HG03108 (cell line): ENCODE results near the gene AKNAD1.

ENCODE experiments used
- ATAC-seq: cut with Tn5 transposase; IDR thresholded peaks from one replicate; pipeline ENCODE4 v1.9.1; 2021; ENCODE audit warnings: moderate library complexity; ENCODE audit not compliant: unreplicated experiment

AKNAD1 gene

DNA sequence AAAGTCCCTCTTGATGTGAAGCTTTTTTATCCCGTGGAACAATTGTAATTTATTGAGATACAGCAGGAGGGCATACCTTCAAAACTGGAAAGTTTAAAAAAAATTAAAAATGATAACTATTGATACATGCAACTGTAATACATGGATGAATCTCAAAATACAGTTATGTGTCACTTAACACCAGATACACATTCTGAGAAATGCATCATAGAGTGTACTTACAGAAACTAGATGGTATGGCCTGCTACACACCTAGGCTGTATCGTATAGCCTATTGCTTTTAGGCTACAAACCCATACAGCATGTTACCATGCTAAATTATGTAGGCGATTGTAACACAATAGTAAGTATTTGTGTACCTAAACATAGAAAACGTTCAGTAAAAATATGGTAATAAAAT lies 7.1 kb upstream of the AKNAD1 start:
- ATAC-seq: no peak

DNA sequence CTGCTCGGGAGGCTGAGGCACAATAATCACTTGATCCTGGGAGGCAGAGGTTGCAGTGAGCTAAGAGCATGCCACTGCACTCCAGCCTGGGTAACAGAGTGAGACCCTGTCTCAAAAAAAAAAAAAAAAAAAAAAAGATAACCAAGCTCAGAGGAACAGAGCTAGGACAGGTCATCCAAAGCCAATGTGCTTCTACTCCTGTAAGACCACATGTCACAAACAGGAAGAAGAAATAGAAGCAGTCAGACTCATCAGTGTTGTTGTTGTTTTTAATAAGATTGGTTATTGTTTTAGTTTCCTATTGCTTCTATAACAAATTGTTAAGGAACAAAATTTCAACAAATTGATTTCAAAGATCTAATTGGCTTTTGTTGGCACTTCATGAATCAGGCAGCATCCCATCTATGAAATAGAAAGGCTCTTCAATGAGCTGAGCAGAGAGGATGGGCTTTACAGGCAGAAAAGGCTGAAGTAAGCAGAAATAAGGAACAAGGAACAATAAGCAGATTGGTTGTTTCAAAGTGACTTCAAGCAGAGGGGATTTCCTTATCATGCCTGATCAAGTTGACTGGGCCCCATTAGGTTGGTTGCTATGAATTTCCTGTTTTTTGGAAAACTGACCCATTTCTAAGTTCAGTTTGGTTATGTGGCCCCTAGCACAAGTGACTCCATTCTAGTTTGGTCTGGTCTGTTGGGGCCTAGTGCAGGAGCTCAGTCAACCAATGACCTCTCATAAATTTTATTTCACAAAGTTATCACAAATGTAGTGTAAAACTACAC lies 6.0 kb upstream of the AKNAD1 start:
- ATAC-seq: no peak

DNA sequence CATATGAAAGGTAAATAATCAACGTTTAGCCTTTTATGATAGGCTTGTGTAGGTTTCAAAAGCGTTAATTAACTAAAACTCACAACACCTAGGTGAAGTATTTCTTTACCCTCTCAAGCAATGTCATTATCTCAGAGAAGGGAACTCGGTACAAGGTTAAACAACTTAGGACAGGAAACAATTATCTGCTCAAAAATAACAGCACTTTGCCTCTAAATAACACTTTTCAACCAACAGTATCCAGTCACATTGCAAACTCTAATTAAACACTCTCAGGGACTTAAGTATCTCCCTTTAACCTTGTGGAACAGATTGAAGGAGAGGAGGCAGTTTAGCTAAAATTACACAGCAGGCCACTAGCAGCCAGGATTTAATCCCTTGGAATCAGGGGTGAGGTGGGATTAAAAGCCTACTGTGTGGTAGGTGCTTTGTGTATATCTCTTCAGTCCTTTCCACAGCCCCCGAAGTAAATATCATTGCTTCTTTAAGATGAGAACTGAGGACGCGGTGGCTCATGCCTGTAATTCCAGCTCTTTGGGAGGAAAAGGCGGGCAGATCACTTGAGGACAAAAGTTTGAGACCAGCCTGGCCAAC lies 5.2 kb upstream of the AKNAD1 start:
- no peak for ATAC-seq

DNA sequence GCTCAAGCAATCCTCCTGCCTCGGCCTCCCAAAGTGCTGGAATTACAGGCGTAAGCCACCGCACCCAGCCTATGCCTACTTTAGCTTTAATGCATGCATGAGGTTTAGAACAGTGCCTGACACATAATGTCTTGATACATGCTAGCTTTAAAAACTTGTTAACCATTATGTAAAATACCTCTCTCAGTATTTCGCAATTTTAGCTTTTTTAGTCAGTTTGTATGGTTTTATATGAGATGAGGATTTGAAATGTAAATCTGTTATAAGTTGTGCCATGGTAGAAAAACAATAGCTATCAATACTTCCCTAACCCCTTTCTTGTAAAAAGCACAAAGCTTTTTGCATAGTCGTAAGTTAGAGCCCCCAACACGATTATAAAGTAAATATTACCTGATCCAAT lies 4.7 kb upstream of the AKNAD1 start:
- ATAC-seq: no peak

DNA sequence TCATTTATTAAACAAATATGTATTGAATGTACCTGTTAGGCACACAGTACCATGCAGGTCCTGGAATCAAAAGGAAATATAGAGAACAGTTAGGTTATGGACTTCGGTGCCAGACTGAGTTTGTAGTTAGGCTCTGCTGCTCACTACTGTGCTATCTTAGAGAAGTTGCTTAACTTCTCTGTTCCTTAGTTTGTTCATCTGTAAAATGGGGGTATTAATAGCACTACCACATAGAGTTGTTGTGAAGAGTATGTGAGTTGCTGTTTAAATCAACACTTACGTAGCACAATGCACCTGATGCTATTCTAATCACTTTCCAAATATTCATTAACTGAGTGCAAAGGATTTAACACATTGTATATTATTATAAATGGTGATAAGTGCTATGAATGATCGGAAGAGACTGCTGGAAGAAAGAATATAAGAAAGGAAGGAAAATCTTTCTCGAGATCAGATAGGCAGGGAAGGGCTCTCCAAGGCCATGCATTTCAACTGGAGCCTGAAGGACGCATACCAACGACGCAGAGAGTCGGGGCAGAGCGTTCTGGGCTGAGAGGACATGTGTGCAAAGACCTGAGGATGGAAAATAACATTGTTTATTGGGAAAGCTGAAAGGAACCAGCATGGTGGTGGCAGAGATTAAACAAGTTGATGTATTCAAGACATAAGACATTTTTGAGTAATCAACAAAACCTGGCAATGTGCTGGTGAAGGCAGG lies 3.5 kb upstream of the AKNAD1 start:
- ATAC-seq: no peak

DNA sequence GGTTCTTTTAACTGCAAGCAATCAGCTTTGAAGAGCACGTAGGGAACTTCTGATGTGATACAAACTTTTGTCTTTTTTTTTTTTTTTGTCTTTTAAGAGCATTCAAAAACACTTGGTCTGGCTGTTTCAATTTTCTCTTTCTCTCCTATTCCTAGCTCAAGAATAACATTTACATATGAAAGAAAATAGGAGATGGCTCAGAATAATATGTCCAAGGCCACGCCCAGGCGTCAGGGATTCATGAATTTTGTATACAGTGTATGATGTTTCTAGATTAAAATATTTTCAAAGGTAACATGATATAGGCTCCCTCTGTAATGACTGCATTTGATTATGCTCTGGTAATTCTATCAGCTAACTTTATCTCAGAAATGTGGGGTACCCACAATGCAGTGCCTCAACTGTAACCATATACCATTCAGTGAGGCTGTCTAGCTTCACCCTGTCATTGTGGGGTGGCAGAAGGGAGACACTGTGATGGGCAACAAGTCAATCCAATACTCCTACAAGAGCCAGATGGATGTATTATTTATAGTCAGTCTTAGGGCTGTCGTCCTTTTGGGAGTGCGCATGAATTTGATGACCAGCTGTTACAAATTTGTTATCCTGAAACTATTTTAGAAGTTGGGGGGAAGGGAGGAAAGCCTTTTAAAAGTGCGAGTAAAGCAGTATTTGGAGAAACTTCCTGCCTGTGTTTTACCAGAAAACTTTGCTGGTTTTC lies 1.5 kb upstream of the AKNAD1 start:
- no peak for ATAC-seq

DNA sequence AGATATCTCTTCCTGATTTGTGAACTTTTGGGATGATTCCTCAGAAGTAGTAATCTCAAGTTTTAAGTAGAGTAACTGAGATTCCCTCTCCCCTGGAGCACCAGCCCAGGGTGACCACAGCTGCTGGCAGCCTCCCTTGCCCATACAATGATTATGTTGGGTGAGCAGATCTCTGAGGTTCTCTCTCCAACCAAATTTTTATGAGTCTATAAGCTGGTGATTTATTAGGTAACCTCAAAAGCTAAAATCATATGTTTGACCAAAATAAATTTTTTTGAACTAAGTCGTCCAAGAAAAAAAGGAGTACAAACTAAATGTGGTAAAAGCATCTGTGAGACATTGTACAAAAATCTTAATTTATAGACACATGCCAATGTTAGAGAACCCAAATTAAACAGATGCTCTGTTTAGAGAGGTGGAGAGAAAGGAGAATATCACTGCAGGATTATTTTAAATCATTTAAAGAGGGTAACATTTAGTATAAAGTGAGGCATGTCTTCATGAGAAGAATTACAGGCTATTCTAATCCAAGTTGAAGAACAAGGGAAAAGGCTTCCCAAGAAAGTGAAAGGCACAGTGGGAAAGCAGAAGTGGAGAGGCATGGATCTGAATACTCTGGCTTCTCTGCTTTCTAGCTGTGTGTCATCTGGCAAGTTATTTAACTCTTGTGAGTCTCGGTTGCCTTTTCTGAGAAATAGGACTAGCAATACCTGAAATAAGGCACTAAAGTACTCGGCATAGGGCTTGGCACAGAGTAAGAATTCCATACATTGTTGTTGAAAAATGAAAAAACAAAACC lies 2.5 kb downstream of the AKNAD1 start:
- no peak for ATAC-seq

DNA sequence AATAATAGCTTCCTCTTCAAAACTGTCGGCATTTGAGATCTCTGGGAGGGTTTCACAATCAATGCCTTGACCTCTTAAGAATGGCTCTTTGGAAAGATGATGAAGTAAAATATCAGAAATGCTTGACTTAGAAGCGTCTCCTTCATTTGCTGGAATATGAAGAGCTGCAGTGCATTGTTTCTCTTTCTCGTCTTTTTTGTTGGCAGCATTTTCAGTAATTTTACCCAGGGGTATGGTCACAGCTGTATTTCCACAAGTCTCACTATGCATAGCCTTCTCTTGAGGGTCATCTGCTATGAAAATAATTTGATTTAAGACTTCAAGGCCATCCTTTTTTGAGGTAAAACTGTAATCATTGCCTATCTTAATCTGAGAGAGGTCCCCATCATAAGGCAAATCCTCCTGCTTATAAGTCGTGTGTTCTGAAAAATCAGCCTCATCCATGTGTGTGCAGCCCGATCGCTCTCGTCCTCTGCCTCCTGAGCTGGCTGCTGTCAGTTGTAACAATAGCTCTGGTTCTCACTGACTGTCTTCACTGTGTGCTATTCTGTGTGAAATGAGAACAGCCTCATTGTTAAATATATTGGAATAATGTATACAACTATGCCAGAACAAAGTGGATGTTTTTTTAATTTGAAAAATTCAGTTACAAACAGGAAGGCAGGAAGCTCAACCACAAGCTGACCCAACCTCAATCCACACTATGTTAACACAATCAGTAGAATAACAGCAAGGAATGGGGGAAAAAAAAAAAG lies 4.5 kb downstream of the AKNAD1 start:
- no peak for ATAC-seq

DNA sequence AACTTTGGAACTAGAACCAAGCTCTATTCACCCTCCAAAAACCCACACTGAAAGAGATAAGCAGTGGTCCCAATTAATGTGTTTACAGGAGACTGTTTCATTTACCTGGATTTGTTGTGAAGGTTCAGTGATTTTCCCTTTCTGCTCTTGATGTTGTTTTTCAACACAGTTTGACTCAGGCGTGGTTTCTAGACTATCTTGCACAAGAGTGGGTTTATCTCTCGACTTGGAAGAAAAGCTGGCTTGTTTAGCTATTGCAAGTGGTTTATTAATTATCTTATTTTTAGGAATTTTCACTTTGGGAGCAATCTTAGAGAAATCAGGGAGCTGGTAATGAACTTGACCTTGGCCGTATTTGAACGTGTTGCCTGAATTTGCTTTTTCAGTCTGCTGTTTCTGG lies 5.3 kb downstream of the AKNAD1 start:
- no peak for ATAC-seq

DNA sequence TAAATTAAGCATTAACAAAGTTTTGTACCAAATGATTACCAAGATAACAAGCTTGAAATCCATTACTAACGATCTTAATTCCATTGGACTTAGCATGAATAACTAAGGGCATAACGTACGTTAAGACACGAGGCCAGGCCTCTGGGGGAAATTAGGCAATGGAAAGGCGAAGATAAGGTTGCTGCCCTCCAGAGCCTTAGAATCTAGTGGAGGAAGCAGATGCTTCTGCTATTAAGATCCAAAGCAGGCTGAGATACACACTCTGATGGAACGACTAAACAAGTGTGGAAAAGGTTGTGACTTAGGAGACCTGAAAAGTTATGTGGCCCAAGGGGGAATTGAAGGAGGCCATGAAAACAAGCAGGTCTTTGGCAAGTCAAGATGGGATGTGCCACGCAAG lies 6.0 kb downstream of the AKNAD1 start:
- no peak for ATAC-seq

DNA sequence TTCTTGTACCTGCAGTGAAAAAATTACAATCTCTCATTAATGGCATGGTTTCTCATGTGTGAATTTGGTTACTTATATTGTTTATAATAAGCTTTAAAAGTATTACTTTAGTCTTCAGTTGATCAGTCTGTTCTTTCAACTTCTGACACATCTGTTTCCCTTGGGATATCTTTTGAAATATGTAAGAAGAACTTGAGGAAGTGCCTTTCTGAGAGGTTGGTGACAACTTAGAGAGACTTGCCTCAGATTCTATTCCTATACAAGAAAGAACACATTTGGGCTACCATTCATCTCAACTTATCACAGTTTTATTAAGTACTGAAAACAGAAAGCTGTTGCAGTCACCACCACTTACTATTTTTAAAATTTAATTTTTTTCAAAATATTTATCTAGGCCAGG lies 8.1 kb downstream of the AKNAD1 start:
- ATAC-seq: no peak

DNA sequence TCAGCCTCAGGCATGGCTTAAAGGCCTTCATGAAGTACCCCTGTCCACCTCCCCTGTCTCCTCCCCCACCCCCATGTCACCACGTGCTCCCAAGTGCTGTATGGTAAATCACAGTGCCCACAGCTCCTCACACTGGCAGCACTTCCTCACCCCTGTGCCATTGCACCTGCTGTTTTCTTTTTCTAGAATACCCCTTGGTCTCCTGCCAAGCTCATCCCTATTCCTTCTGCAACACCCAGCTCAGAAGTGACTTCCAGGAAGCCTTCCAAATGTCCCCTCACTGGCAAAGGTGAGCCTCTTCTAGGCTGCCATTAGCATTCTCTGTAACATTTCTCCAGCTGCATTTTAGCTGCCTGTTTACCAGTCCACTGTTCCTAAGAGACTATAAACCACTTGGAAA lies 9.4 kb downstream of the AKNAD1 start:
- ATAC-seq: no peak

DNA sequence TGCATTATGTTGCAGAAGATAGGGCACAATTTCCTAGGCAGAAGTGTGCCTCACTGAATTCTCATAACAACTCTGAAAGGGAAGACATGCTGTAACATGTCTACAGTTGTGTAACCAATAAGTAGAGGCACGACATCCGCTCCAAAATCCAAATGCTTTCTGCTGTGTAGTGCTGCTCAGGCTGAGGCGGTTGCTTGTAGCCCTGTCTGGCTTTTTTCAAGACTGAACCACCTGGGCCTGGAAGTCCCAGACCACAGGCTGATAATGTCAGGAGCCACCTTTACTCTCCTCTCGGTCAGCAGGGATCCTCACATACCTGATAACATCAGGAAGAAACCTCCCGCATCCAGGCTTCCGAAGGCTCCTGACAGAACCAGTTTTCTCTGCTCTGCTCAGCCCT lies 10.9 kb downstream of the AKNAD1 start:
- ATAC-seq: no peak

DNA sequence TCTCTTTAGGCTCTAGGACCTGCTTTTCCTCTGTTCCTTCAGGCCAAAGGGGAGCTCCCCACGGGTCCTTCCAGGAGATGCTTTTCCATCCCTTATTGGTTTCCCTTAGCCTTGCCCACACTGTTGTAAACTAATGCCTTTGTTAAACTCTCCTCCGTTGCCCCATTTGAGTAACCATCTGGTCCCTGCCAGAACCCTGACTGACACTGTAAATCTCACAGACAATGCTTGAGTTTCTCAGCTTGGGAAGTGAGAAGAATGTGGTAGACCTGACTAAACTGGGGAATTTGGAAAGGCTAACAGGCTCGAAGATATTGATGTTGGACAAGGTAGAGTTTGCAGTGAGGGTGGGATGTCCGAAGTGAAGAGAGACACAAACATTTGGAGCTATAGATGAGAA lies 11.4 kb downstream of the AKNAD1 start:
- no peak for ATAC-seq

DNA sequence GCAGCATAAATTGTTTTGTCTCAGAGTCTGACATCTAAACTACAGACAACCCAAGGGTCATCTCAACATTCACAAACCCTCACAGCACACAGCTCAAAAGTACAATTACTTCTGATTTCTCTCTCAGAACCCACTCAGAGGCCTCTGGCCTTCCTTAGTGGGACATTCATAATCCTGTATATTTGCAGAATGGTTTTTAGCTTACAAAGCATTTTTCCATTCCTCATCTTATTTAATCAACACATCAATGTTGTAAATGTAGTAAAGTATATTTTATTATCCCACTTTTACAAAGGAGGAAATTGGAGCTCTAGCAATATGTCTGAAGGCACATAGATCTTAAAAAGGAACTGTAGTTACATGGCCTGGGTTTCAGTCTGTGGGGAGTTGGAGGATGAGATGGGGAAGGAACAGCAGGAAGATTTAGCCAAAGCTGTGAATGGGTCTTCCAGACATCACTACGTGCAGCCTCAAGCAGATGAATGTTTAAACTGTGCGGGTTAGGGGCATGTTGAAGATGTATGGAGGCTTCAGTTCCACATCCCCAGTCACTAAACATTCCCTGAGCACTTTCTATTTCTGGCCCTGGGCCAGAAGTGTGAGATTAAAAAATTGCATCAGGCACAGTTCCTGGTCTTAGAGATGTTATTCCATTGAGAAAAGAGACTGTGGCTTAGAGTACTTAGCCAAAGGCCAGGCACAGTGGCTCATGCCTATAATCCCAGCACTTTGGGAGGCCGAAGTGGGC lies 13.3 kb downstream of the AKNAD1 start:
- ATAC-seq: no peak

DNA sequence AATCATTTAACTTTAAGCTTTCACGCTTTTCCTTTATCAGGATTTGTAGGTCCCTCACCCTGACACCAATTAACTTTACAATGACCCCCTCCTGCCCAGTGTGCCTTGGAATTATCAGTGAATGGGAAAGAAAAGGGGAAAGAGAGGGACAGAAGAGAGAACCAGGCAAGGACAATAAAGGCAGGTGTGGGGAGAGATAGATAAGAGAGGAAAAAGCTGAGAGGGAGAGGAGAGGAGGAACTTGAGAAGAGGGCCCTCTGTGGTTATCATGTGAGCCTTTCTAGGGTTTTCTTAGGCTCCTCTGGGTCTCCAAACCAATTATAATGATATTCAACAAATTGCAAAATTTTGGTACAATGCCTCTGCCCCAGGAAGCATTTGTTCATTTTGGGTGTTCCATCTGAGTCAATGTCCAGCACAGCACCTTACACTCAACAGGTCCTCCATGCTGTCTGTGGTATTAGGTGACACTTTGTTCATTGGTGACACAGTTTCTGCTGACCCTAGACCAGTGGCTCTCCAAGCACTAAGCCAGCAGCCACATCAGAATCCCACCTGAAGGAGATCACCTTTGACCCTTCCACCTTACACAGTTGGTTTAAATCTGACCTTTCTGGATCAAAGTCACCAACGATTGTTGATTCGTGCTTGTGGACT lies 14.2 kb downstream of the AKNAD1 start:
- ATAC-seq: no peak

DNA sequence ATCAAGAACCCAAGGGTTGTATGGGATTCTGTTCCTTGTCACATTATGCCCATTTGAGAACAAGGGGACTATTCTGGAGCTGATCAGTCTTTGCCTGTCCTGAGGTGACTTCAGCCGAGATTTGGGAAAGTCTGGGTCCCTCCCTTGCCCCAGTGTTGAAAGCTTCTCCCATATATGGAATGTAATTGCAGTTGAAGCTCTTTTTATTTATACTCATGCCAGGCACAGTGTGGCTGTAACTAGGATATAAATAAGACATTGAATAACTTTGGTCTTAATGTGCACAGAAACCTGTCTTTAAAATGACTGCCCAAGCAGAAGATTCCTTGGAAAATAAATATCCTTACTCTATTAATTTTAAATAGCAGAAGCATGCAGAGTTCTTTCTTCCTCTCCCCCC lies 15.2 kb downstream of the AKNAD1 start:
- ATAC-seq: no peak

DNA sequence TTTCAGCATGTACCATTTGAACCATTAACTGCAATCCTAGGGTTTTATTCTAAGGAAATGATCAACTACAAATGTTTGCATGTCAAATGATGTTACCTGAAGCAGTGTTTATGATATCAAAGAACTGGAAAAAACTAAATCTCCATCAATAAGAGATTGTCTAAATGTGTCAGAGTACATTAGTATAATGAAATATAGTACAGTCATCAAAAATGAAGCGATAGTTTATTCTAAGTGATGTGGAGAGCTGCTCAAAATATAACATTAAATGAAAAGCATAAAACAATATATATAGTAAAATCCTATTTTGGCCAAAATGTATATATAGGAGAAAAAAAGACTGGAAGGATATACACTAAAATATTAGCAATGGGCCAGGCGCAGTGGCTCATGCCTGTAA lies 24.0 kb downstream of the AKNAD1 start:
- no peak for ATAC-seq

DNA sequence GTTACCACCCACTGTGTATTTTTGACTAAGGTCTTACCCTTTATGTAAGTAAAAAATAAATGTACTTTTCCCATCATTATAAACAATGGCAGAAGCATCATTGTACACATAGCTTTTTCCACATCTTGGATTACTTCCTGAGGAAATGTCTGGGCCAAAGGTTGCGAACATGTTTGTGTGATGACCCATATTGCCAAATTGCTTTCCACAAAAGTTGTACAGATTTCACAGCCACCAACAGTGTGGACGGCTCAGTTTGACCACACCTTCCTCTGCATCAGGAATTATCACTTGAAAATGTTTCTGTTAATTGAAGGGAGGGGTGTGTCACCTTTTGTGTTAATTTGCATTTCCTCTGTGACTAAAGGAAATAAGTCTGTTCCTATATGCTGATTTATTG lies 25.7 kb downstream of the AKNAD1 start:
- no peak for ATAC-seq
